WTC11 (cell line): ENCODE measurements around the gene WNK2. TPM values are rescaled to one million over a fixed set of nuclear protein-coding genes. Genes with fewer than 3 reads are reported as not detected.

Source experiments
- ATAC-seq: fragments of 200-7000 bp; cut with Tn5 transposase; 2 replicates; pipeline ENCODE4 v1.10.0; 2021; ENCODE audit warnings: mild to moderate bottlenecking, moderate library complexity
- CTCF ChIA-PET: fragments of 300-600 bp; sonication (Branson Sonifier 250); formaldehyde crosslinking; loops from one replicate; lab custom pipeline; 2021; ENCODE audit warnings: antibody characterized with exemption; lab: Charles Lee
- POLR2A ChIA-PET: fragments of 350-600 bp; sonication (Branson Sonifier 250); formaldehyde crosslinking; loops from one replicate; lab custom pipeline; 2021; ENCODE audit warnings: antibody characterized with exemption; lab: Charles Lee
- DNase-seq: peaks from one replicate; pipeline ENCODE4 v3.0.0; 2021; ENCODE audit warnings: low spot score
- H3K27ac Mint-ChIP-seq: 2 replicates; pipeline ENCODE4 v1.8.0; 2021; ENCODE audit warnings: mixed read lengths
- H3K27me3 Mint-ChIP-seq: 2 replicates; pipeline ENCODE4 v1.8.0; 2021; ENCODE audit warnings: low read depth, mild to moderate bottlenecking, moderate library complexity, mixed read lengths
- H3K36me3 Mint-ChIP-seq: 2 replicates; pipeline ENCODE4 v1.8.0; 2021; ENCODE audit warnings: mixed read lengths
- H3K4me1 Mint-ChIP-seq: 2 replicates; pipeline ENCODE4 v1.8.0; 2022; ENCODE audit warnings: mixed read lengths
- H3K4me3 Mint-ChIP-seq: 2 replicates; pipeline ENCODE4 v1.8.0; 2021; ENCODE audit warnings: mild to moderate bottlenecking, moderate library complexity, mixed read lengths
- H3K9me3 Mint-ChIP-seq: 2 replicates; pipeline ENCODE4 v1.8.0; 2021; ENCODE audit warnings: mixed read lengths
- AR ChIP-seq: fragments of 250-450 bp; sonication (Bioruptor Pico); IDR thresholded peaks from 2 replicates; pipeline ENCODE4 v1.9.0; 2021; ENCODE audit warnings: mild to moderate bottlenecking
- CREM ChIP-seq: sonication (generic); formaldehyde crosslinking; IDR thresholded peaks from 2 replicates; pipeline ENCODE4 v1.8.1; 2022; ENCODE audit warnings: mild to moderate bottlenecking, missing genetic modification reagents, moderate library complexity
- ELF4 ChIP-seq: sonication (generic); formaldehyde crosslinking; IDR thresholded peaks from 2 replicates; pipeline ENCODE4 v1.8.1; 2022; ENCODE audit warnings: low read depth, mild to moderate bottlenecking, moderate library complexity, missing genetic modification reagents
- MYBL2 ChIP-seq: sonication (generic); formaldehyde crosslinking; IDR thresholded peaks from 2 replicates; pipeline ENCODE4 v1.8.1; 2023; ENCODE audit warnings: mild to moderate bottlenecking, moderate library complexity, missing genetic modification reagents
- NFATC4 ChIP-seq: fragments of 250-450 bp; sonication (Bioruptor Pico); IDR thresholded peaks from 2 replicates; pipeline ENCODE4 v1.9.0; 2021; ENCODE audit warnings: mild to moderate bottlenecking
- NR2C2 ChIP-seq: sonication (generic); formaldehyde crosslinking; IDR thresholded peaks from 2 replicates; pipeline ENCODE4 v1.8.0; 2022; ENCODE audit warnings: mild to moderate bottlenecking, missing genetic modification reagents
- PREB ChIP-seq: sonication (generic); formaldehyde crosslinking; IDR thresholded peaks from 2 replicates; pipeline ENCODE4 v1.8.1; 2022; ENCODE audit warnings: mild to moderate bottlenecking, missing genetic modification reagents, moderate library complexity, borderline replicate concordance
- RORB ChIP-seq: fragments of 250-450 bp; sonication (Bioruptor Pico); IDR thresholded peaks from 2 replicates; pipeline ENCODE4 v1.9.0; 2021; ENCODE audit warnings: mild to moderate bottlenecking
- SMAD4 ChIP-seq: sonication (generic); formaldehyde crosslinking; IDR thresholded peaks from 2 replicates; pipeline ENCODE4 v1.8.0; 2022; ENCODE audit warnings: mild to moderate bottlenecking, missing genetic modification reagents
- TEAD4 ChIP-seq: sonication (generic); formaldehyde crosslinking; IDR thresholded peaks from 2 replicates; pipeline ENCODE4 v1.8.0; 2022; ENCODE audit warnings: mild to moderate bottlenecking, missing genetic modification reagents
- ZBTB43 ChIP-seq: sonication (generic); formaldehyde crosslinking; IDR thresholded peaks from 2 replicates; pipeline ENCODE4 v1.8.1; 2023; ENCODE audit warnings: mild to moderate bottlenecking, missing genetic modification reagents
- ZNF138 ChIP-seq: sonication (generic); formaldehyde crosslinking; conservative IDR thresholded peaks from 2 replicates; pipeline ENCODE4 v1.8.1; 2022; ENCODE audit warnings: mild to moderate bottlenecking, moderate library complexity, missing genetic modification reagents
- ZNF281 ChIP-seq: sonication (generic); formaldehyde crosslinking; IDR thresholded peaks from 2 replicates; pipeline ENCODE4 v1.8.0; 2023; ENCODE audit warnings: mild to moderate bottlenecking, missing genetic modification reagents
- ZNF416 ChIP-seq: fragments of 250-450 bp; sonication (Bioruptor Pico); IDR thresholded peaks from 2 replicates; pipeline ENCODE4 v1.9.0; 2021; ENCODE audit warnings: mild to moderate bottlenecking, inconsistent platforms
- total RNA-seq: library from RNA; stranded (reverse); gene quantifications from 3 replicates; pipeline ENCODE4 v1.2.3, GENCODE V29; 2021
- TF ChIP-seq, protein P1 (sequence below): fragments of 250-450 bp; sonication (Bioruptor Pico); IDR thresholded peaks from 2 replicates; pipeline ENCODE4 v1.9.0; 2021; ENCODE audit warnings: mild to moderate bottlenecking, borderline replicate concordance
- TF ChIP-seq, protein P2 (sequence below): fragments of 200-600 bp; IDR thresholded peaks from 2 replicates; pipeline ENCODE4 v1.8.0; 2022; ENCODE audit warnings: antibody characterized with exemption

WNK2 gene
- total RNA-seq, 1 experiment from 2014 or later, result 120 TPM

DNA sequence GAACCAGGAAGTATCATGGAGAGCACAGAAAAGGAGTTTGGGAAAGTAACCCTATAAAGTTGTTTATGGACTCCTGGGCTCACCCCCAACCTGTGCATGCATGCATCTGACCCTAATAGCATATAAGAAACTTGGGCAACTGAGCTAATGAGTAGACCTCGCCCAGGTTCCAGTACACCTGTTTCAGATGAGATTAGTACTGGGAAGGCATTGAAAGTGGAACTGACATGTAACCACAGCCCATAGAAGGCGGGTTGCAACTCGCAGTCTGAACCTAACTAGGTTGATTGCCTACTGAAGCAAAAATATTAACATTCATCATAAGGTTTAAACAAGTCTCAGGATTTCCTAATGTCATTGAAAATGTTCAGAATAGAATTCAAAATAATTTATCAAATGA, 87.0 kb downstream of the WNK2 start (continued):
- TF ChIP-seq, protein P1, sequence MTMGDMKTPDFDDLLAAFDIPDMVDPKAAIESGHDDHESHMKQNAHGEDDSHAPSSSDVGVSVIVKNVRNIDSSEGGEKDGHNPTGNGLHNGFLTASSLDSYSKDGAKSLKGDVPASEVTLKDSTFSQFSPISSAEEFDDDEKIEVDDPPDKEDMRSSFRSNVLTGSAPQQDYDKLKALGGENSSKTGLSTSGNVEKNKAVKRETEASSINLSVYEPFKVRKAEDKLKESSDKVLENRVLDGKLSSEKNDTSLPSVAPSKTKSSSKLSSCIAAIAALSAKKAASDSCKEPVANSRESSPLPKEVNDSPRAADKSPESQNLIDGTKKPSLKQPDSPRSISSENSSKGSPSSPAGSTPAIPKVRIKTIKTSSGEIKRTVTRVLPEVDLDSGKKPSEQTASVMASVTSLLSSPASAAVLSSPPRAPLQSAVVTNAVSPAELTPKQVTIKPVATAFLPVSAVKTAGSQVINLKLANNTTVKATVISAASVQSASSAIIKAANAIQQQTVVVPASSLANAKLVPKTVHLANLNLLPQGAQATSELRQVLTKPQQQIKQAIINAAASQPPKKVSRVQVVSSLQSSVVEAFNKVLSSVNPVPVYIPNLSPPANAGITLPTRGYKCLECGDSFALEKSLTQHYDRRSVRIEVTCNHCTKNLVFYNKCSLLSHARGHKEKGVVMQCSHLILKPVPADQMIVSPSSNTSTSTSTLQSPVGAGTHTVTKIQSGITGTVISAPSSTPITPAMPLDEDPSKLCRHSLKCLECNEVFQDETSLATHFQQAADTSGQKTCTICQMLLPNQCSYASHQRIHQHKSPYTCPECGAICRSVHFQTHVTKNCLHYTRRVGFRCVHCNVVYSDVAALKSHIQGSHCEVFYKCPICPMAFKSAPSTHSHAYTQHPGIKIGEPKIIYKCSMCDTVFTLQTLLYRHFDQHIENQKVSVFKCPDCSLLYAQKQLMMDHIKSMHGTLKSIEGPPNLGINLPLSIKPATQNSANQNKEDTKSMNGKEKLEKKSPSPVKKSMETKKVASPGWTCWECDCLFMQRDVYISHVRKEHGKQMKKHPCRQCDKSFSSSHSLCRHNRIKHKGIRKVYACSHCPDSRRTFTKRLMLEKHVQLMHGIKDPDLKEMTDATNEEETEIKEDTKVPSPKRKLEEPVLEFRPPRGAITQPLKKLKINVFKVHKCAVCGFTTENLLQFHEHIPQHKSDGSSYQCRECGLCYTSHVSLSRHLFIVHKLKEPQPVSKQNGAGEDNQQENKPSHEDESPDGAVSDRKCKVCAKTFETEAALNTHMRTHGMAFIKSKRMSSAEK (CRISPR knock-in tag), result no peak

GRCh38 chr9:93276973-93277372, 93.0 kb downstream of the WNK2 start:
- TF ChIP-seq, protein P2, sequence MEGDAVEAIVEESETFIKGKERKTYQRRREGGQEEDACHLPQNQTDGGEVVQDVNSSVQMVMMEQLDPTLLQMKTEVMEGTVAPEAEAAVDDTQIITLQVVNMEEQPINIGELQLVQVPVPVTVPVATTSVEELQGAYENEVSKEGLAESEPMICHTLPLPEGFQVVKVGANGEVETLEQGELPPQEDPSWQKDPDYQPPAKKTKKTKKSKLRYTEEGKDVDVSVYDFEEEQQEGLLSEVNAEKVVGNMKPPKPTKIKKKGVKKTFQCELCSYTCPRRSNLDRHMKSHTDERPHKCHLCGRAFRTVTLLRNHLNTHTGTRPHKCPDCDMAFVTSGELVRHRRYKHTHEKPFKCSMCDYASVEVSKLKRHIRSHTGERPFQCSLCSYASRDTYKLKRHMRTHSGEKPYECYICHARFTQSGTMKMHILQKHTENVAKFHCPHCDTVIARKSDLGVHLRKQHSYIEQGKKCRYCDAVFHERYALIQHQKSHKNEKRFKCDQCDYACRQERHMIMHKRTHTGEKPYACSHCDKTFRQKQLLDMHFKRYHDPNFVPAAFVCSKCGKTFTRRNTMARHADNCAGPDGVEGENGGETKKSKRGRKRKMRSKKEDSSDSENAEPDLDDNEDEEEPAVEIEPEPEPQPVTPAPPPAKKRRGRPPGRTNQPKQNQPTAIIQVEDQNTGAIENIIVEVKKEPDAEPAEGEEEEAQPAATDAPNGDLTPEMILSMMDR, result no peak
- TF ChIP-seq ZNF416, result no peak
- TF ChIP-seq AR (CRISPR knock-in tag), result no peak
- TF ChIP-seq NR2C2 (CRISPR knock-in tag), result no peak
- TF ChIP-seq CREM (CRISPR knock-in tag), result no peak
- TF ChIP-seq ZBTB43, result no peak
- TF ChIP-seq ZNF138 (CRISPR knock-in tag), result no peak
- TF ChIP-seq PREB (CRISPR knock-in tag), result no peak
- no peak for TF ChIP-seq NFATC4
- no peak for TF ChIP-seq ZNF281 (CRISPR knock-in tag)
- no peak for TF ChIP-seq RORB (CRISPR knock-in tag)
- TF ChIP-seq MYBL2 (CRISPR knock-in tag), result no peak
- no peak for TF ChIP-seq SMAD4 (CRISPR knock-in tag)
- TF ChIP-seq ELF4 (CRISPR knock-in tag), result no peak
- no peak for TF ChIP-seq TEAD4 (CRISPR knock-in tag)
- ATAC-seq (no peak), DNase-seq (no peak)
- H3K4me1 Mint-ChIP-seq, result 0 out of 2 replicates have a peak, but pooled peaks cover 3% of the 10 kb centered on the region
- peaks cover 8% of the 10 kb centered on the region for H3K36me3 Mint-ChIP-seq
- no peak overlapping the region for H3K27ac Mint-ChIP-seq
- POLR2A ChIA-PET, result interaction anchor here (0.7 kb wide), 1 partner anchor 223 kb away, joined by 3 read pairs; no protein-coding TSS in a partner anchor
- H3K9me3 Mint-ChIP-seq, result peaks cover 6% of the 10 kb centered on the region; the same call in 1 of the 2 replicates
- CTCF ChIA-PET, result interaction anchor here (1.9 kb wide), 1 partner anchor 26 kb away, joined by 5 read pairs; no protein-coding TSS in a partner anchor
- H3K27me3 Mint-ChIP-seq, result no peaks in the 10 kb centered on the region
- H3K4me3 Mint-ChIP-seq, result no peak overlapping the region
